Neural progenitor cell (in vitro differentiated cells): ENCODE measurements around the gene TMEM239.
A peak's percentile ranks its signal among the peaks of the same experiment; 100 is the strongest.

Experiments
- CTCF ChIP-seq: fragments of 200-600 bp; sonication (generic); IDR thresholded peaks from 2 replicates; pipeline ENCODE4 v1.5.1; 2017; ENCODE audit warnings: antibody characterized with exemption, mild to moderate bottlenecking
- EZH2 ChIP-seq: fragments of 200-600 bp; sonication (generic); IDR thresholded peaks from 2 replicates; pipeline ENCODE4 v1.6.1; 2017; ENCODE audit warnings: antibody characterized with exemption, mild to moderate bottlenecking, moderate library complexity
- EZH2phosphoT487 ChIP-seq: fragments of 200-600 bp; sonication (generic); IDR thresholded peaks from 2 replicates; pipeline ENCODE4 v1.6.1; 2017; ENCODE audit warnings: antibody characterized with exemption

DNA sequence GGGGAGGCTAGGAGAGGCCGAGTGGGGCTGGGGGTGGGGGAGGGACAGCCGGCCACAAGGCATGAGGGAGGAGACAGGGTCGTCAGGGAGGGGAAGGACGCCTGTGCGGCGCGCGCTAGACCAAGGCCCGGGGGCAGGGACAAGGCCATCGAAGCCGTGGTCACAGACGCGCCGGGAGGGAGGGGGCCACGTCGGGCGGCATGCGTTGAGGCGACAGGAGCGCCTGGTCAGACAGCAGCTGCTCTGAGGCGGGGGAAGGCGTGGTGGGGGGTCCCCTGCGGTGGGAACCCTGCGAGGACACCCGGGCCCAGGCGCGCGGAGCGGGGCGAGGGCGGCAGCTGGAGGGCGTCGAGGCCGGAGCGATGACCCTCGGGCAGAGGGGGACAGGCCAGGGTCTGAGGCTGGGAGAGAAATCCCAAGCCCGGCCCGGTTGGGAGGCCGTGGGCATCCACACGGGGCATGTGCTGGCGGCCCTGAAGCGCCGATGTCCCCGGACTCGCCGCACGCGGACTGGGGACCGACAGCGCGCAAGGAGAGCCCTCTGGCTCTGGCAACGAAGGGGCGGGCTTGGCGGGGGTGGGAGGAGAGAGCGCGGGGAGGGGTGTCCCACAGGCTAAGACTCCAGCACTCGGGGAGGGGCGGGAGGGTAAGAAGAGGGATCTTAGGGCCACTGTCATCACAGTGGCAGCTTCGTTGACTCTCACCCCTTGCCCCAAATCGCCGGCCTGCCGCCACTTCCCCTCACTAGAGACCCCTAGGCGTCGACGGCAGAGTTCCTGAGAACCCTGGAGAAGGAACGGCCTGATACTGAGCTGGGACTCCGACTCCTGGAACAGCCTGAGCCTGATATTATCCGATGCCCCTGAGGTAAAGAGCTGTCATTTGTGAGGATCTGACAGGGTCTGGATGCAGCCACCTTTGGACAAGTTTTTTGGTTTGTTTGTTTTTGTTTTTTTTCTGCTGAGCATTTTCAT, 5.0 kb downstream of the TMEM239 start:
- TF ChIP-seq CTCF (peak; percentile 1), EZH2 (peak; percentile 77), EZH2phosphoT487 (peak; percentile 63)
